K562 (cell line): Measurements from ENCODE around the gene HSPB2. TPM values are rescaled to one million over a fixed set of nuclear protein-coding genes. Genes with fewer than 3 reads are reported as not detected.

Experiments
- ATAC-seq: fragments of 200-7000 bp; cut with Tn5 transposase; 3 replicates; pipeline ENCODE4 v1.9.1; 2020; ENCODE audit warnings: moderate library complexity
- BruUV-seq: library from RNA; stranded (reverse); fragments of 400-500 nt; replicated peaks from 2 replicates; lab custom pipeline; 2021; lab: Mats Ljungman, UMichigan
- CTCF ChIA-PET: fragments of 300-600 bp; formaldehyde crosslinking; extraction: SDS; loops from one replicate; lab custom pipeline; 2021; ENCODE audit warnings: low intra/inter-chr PET ratio; lab: Yijun Ruan, JAX
- POLR2A ChIA-PET: fragments of 300-600, 350-650 bp; sonication (Branson Sonifier 250); formaldehyde crosslinking; extraction: SDS; loops from one replicate; lab custom pipeline; 2021; ENCODE audit warnings: antibody characterized with exemption, inconsistent platforms; lab: Yijun Ruan, JAX
- DNase-seq, 4 experiments: peaks; one replicate each; pipeline versions ENCODE4 v3.0.0 to v3.0.0-alpha.2; 2011 to 2018; ENCODE audit warnings: low spot score in 3 of 4, mixed read lengths in 3 of 4; ENCODE audit errors: extremely low read depth in 1 of 4
- FAIRE-seq: peaks from 2 replicates; lab custom pipeline; 2011; peaks lifted over from hg19 to GRCh38; lab: Jason Lieb, UNC
- H2AFZ ChIP-seq: 2 replicates; pipeline ENCODE4 v1.6.0; 2011; ENCODE audit warnings: low read depth, low read length, control low read depth, inconsistent platforms
- H3K27ac ChIP-seq: fragments of 200-600 bp; 3 replicates; pipeline ENCODE4 v1.8.0; 2011; ENCODE audit warnings: low read depth, mild to moderate bottlenecking, control low read depth, inconsistent platforms, low read length, moderate library complexity, mixed read lengths; ENCODE audit errors: extremely low read depth
- H3K27me3 ChIP-seq, 2 experiments: fragments of 300-600 bp in 1 of 2; 2 replicates in 1 of 2; 3 replicates in 1 of 2; pipeline versions ENCODE4 v1.6.0 to v1.8.0; 2011; ENCODE audit warnings: inconsistent platforms in 2 of 2, low read length in 2 of 2, mild to moderate bottlenecking in 1 of 2, mixed read lengths in 1 of 2, moderate library complexity in 1 of 2; ENCODE audit not compliant: control insufficient read depth in 2 of 2, insufficient read depth in 2 of 2
- H3K36me3 ChIP-seq: fragments of 300-600 bp; 3 replicates; pipeline ENCODE4 v1.8.0; 2011; ENCODE audit warnings: mild to moderate bottlenecking, low read length, inconsistent platforms; ENCODE audit not compliant: control insufficient read depth, insufficient read depth
- H3K4me1 ChIP-seq, 2 experiments: fragments of 200-600 bp in 1 of 2; replicated peaks in 1 of 2; 2 replicates in 1 of 2; 3 replicates in 1 of 2; pipeline versions ENCODE4 v1.5.1 to v1.8.0; 2011; ENCODE audit warnings: inconsistent platforms in 2 of 2, low read length in 2 of 2, mild to moderate bottlenecking in 1 of 2, mixed read lengths in 1 of 2, moderate library complexity in 1 of 2; ENCODE audit not compliant: control insufficient read depth in 2 of 2, insufficient read depth in 2 of 2
- H3K4me2 ChIP-seq: 2 replicates; pipeline ENCODE4 v1.6.1; 2011; ENCODE audit warnings: low read length, control low read depth, inconsistent platforms, mixed read lengths; ENCODE audit not compliant: insufficient read depth
- H3K4me3 ChIP-seq: fragments of 200-600 bp; sonication (generic), shearing (Covaris generic); 2 replicates; pipeline ENCODE4 v1.5.1; 2016; ENCODE audit warnings: control low read depth, inconsistent platforms
- H3K79me2 ChIP-seq: fragments of 200-600 bp; 3 replicates; pipeline ENCODE4 v1.8.0; 2011; ENCODE audit warnings: low read length, inconsistent platforms; ENCODE audit not compliant: control insufficient read depth, insufficient read depth
- H3K9ac ChIP-seq, 2 experiments: 2 replicates each; pipeline versions ENCODE4 v1.6.0 to v1.6.1; 2011; ENCODE audit warnings: low read depth in 2 of 2, low read length in 2 of 2, control low read depth in 1 of 2, inconsistent platforms in 1 of 2, mild to moderate bottlenecking in 1 of 2, mixed read lengths in 1 of 2; ENCODE audit not compliant: insufficient read depth in 1 of 2
- H3K9me1 ChIP-seq: one replicate; pipeline ENCODE4 v1.6.0; 2011; ENCODE audit warnings: inconsistent platforms, mild to moderate bottlenecking, low read length, moderate library complexity; ENCODE audit not compliant: control insufficient read depth, insufficient read depth
- H3K9me3 ChIP-seq: replicated peaks from 2 replicates; pipeline ENCODE4 v1.5.1; 2011; ENCODE audit warnings: low read depth, low read length, inconsistent platforms; ENCODE audit not compliant: control insufficient read depth, insufficient read depth
- H4K20me1 ChIP-seq: replicated peaks from 2 replicates; pipeline ENCODE4 v1.6.1; 2011; ENCODE audit warnings: low read length, inconsistent platforms, mixed read lengths; ENCODE audit not compliant: control insufficient read depth, insufficient read depth
- CEBPB ChIP-seq: fragments of 450-650 bp; IDR thresholded peaks from 2 replicates; pipeline ENCODE4 v1.6.1; 2016; ENCODE audit warnings: missing genetic modification characterization, missing compliant biosample characterization
- CEBPG ChIP-seq, 3 experiments: fragments of 200-800 bp in 1 of 3; sonication (Bioruptor generic) in 1 of 3; sonication (generic) in 1 of 3; formaldehyde crosslinking in 1 of 3; IDR thresholded peaks in 2 of 3; conservative IDR thresholded peaks in 1 of 3; 2 replicates each; pipeline versions ENCODE4 v1.6.1 to v1.8.0; 2016 to 2022; ENCODE audit warnings: missing compliant biosample characterization in 2 of 3, missing genetic modification characterization in 2 of 3, mild to moderate bottlenecking in 1 of 3, missing genetic modification reagents in 1 of 3
- SREBF2 ChIP-seq: sonication (generic); formaldehyde crosslinking; IDR thresholded peaks from 2 replicates; pipeline ENCODE4 v1.4.0; 2020; ENCODE audit warnings: mild to moderate bottlenecking, missing genetic modification reagents
- WGBS: fragments of 100-300 bp; shearing (Covaris generic); methylation state at CpG from one replicate; pipeline ENCODE4 v1.1.6; 2016; ENCODE audit warnings: low coverage, mixed read lengths; ENCODE audit not compliant: insufficient coverage; ENCODE audit errors: missing lambda C conversion rate; 5-methylcytosine and 5-hydroxymethylcytosine counted together
- in situ Hi-C: fragments of 300-500 bp; cut with MboI; formaldehyde crosslinking; loops from 4 replicates; pipeline ENCODE4 v1.15.0; 2018; ENCODE audit warnings: inconsistent platforms, mixed read lengths
- intact Hi-C: fragments of 100-400 bp; cut with micrococcal nuclease; formaldehyde crosslinking; loops from 2 replicates; pipeline ENCODE4 v1.14.2; 2022
- polyA plus RNA-seq, 8 experiments: library from polyadenylated mRNA; depleted of rRNA in 4 of 8; stranded (reverse) in 5 of 8; unstranded in 3 of 8; fragments of >200 nt; fragmentation: Nextera tagmentation in 2 of 8; fragmentation: Illumina TruSeq in 1 of 8; extraction: Ambion mirVana in 2 of 8; extraction: Trizol in 1 of 8; gene quantifications; 2 replicates each; pipeline versions ENCODE4 v1.2.1 to v1.2.3, GENCODE V29; 2011 to 2014; ENCODE audit warnings: inconsistent platforms in 1 of 8, missing spikeins in 1 of 8
- total RNA-seq, 7 experiments: library from RNA; depleted of rRNA in 6 of 7; stranded (reverse); fragments of >200 nt in 6 of 7; fragmentation: Illumina TruSeq in 2 of 7; extraction: Trizol in 2 of 7; gene quantifications; 2 replicates each; pipeline versions ENCODE4 v1.2.1 to v1.2.3, GENCODE V29; 2011 to 2021; ENCODE audit warnings: low replicate concordance in 1 of 7
- TF ChIP-seq, protein P1 (sequence below), 2 experiments: fragments of 450-650 bp; IDR thresholded peaks; 2 replicates each; pipeline ENCODE4 v1.6.1; 2016; ENCODE audit warnings: mild to moderate bottlenecking in 2 of 2, borderline replicate concordance in 1 of 2, low read depth in 1 of 2, moderate library complexity in 1 of 2

HSPB2 gene
- total and polyA plus RNA-seq, 9 of the 15 experiments (the other 6 are each of a cell fraction or from before 2014, with no cell fraction given), result 0.06 to 0.35 (median 0.11) TPM; not detected in 5

DNA sequence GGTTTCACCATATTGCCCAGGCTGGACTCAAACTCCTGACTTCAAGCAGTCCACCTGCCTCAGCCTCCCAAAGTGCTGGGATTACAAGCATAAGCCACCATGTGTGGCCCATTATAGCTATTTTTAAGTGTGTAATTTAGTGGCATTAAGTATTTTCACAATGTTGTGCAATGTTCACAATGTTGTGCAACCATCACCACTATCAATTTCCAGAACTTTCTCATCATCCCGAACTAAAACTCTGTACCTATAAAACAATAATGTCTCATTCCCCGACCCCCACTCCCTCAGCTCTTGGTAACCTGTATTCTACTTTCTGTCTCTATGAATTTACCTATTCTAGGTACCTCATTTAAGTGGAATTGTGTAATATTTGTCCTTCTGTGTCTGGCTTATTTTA is 25.7 kb upstream of the HSPB2 start:
- H3K9me3 ChIP-seq, result no peaks in the 10 kb centered on the region
- ATAC-seq (no peak), FAIRE-seq (no peak), DNase-seq (no peak)
- H3K79me2 ChIP-seq, result no peaks in the 10 kb centered on the region
- intact Hi-C loops, result no loop called here
- POLR2A ChIA-PET, result interaction anchor here (0.8 to 1.1 kb wide), 2 partner anchors 15 to 24 kb away, joined by 3 to 7 read pairs; partner anchors contain the start of gene ALG9
- WGBS, result 42% methylated on average over 2 of the region's 2 CpGs
- no peaks in the 10 kb centered on the region for H3K36me3 ChIP-seq
- H3K4me3 ChIP-seq, result no peak overlapping the region
- H3K27me3 ChIP-seq, result no peaks in the 10 kb centered on the region
- H4K20me1 ChIP-seq, result no peaks in the 10 kb centered on the region
- no TSS peak for BruUV-seq
- no peak overlapping the region for H3K9ac ChIP-seq
- no peaks in the 10 kb centered on the region for H3K9me1 ChIP-seq
- in situ Hi-C loops, result no loop called here
- no peak overlapping the region for H3K27ac ChIP-seq
- TF ChIP-seq SREBF2 (CRISPR knock-in tag) (no peak), CEBPG (CRISPR knock-in tag; IDR thresholded peaks at IDR 0.05) (peak; percentile 54; the same call in 1 of the 2 replicates), CEBPG (tag; conservative IDR thresholded peaks at IDR 0.05 in 1 of 2, IDR thresholded peaks at IDR 0.05 in 1 of 2) (peak; percentile 53 to 75), CEBPB (tag) (peak; percentile 91)
- TF ChIP-seq, protein P1, sequence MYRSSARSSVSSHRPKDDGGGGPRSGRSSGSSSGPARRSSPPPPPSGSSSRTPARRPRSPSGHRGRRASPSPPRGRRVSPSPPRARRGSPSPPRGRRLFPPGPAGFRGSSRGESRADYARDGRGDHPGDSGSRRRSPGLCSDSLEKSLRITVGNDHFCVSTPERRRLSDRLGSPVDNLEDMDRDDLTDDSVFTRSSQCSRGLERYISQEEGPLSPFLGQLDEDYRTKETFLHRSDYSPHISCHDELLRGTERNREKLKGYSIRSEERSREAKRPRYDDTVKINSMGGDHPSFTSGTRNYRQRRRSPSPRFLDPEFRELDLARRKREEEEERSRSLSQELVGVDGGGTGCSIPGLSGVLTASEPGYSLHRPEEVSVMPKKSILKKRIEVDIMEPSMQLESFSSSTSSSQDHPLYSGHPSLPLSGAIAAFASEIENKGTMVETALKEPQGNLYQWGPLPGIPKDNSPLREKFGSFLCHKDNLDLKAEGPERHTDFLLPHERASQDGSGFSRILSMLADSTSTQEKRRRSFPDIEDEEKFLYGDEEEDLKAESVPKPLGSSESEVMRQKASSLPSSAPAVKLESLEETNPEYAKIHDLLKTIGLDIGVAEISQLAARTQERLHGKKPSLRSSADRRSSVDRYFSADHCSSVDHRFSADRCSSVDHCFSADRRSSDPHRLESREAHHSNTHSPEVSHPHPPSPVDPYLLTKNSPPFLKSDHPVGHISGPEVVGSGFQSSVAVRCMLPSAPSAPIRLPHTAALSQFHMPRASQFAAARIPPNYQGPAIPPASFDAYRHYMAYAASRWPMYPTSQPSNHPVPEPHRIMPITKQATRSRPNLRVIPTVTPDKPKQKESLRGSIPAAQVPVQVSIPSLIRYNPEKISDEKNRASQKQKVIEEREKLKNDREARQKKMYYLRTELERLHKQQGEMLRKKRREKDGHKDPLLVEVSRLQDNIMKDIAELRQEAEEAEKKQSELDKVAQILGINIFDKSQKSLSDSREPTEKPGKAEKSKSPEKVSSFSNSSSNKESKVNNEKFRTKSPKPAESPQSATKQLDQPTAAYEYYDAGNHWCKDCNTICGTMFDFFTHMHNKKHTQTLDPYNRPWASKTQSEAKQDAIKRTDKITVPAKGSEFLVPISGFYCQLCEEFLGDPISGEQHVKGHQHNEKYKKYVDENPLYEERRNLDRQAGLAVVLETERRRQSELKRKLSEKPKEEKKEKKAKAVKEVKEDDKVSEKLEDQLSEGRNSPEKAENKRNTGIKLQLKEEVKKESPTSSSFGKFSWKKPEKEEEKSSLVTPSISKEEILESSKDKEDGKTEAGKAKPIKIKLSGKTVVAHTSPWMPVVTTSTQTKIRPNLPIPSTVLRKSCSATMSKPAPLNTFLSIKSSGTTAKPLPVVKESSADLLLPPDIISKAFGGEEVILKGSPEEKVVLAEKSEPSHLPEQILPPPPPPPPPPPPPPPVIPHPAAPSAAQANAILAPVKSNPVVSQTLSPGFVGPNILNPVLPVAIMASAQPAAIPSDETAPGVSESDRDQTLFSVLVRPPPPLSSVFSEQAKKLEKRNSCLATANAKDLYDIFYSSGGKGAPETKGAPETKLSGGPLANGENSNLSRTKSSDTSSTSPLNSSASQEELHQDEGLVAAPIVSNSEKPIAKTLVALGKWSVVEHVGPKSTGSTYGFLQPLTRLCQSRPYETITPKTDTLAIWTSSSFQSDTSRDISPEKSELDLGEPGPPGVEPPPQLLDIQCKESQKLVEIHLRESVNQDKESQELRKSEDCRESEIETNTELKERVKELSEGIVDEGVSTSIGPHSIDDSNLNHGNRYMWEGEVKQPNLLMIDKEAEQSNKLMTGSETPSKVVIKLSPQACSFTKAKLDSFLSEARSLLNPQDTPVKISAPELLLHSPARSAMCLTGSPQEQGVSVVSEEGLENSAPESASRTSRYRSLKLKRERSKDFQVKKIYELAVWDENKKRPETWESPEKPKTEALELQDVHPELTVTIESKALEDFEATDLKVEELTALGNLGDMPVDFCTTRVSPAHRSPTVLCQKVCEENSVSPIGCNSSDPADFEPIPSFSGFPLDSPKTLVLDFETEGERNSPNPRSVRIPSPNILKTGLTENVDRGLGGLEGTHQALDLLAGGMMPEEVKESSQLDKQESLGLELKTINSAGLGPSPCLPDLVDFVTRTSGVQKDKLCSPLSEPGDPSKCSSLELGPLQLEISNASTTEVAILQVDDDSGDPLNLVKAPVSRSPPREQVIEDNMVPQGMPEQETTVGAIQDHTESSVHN (IDR thresholded peaks at IDR 0.05; ENCODE audit: borderline replicate concordance in 1 of 2, low read depth in 1 of 2), result no peak
- no peak overlapping the region for H3K4me2 ChIP-seq
- H2AFZ ChIP-seq, result no peak overlapping the region
- CTCF ChIA-PET, result no interaction called here
- peaks cover 0 to 9% of the 10 kb centered on the region in 2 experiments; a peak in 2 of 5 replicates for H3K4me1 ChIP-seq
